ENCODE results near the gene NKD2.

Gene NKD2

DNA sequence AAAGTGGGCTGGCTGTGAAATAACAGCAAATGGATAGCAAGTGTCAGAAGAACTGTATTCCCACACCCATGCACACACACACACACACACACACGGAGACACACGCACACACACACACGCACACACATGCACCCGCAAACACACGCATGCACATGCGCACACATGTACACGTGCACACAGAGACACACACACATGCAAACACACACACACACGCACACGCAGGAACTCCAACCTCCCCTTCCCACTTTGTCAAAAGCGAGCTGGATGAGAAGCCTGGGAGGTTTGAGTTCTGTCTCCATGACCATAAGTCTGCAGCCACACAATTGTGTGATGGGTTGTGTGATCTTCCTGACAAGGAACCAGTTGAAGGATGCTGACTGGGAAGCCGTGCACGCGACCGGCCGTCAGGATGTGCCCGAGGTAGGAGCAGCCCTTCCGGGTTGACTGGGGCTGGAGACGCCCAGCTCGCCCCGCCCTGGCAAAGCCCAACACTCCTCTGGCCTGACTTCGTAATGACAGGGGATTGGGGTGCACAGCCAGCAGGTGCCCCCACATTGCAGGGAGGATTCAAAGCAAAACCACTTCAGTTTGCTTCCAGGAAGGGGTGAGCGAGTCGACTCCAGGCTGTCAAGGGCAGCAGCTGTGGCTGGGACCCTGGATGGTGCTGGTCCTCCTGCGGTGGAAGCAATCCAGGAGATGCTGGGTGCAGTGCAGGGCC is 29.3 kb upstream of the NKD2 start:
- no peak for DNase-seq (ENCODE audit: low read depth)

DNA sequence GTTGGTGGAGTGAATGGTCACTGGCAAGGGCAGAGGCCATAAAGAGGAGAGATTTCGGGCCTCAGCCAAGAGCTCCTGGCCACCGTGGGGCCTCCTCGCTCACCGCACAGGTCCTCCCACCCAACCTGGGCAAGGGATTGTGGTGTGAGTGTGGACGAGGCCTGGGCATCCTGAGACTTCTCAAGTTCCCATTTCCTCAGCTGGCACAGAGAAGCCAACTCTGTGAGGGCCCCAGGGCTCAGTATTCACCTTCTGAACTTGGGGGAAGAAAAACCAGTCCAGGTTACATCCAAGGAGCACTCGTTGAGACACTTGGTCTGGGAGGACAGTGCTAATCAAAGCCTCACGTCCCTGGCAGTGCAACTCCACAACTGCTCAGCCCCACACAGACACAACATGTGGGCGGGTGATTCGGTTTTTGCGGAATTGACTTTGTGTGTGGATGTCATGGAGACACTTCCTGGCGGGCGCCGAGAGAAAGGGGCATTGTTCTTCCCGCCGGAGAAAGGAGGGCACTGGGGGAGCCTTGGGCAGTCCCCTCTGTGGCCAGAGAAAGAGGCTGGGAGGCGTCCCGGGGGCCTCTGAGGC is 28.5 kb upstream of the NKD2 start:
- no peak for DNase-seq (ENCODE audit: low read depth)

DNA sequence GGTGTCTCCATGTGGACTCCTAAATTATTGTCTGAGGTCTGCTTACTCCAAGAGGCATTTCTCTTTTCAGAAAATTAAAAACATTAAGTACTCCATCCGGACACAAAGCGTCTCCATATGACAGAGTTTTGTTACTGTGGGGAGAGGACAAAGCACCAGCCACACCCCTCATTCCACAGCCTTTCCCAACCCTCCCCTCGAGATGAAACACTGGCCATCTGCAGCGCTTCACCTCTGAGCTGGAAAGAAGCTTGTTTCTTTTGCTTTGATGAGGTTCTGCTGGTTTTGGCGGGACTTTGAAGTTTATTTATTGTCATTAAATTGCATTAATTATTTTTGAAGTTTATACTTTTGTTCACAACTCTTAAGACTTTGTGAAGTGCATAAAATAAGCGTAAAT is 27.6 kb upstream of the NKD2 start:
- no peak for DNase-seq (ENCODE audit: low read depth)

GRCh38 chr5:981456-981855 is 27.1 kb upstream of the NKD2 start:
- DNase-seq (ENCODE audit: low read depth), result no peak

DNA sequence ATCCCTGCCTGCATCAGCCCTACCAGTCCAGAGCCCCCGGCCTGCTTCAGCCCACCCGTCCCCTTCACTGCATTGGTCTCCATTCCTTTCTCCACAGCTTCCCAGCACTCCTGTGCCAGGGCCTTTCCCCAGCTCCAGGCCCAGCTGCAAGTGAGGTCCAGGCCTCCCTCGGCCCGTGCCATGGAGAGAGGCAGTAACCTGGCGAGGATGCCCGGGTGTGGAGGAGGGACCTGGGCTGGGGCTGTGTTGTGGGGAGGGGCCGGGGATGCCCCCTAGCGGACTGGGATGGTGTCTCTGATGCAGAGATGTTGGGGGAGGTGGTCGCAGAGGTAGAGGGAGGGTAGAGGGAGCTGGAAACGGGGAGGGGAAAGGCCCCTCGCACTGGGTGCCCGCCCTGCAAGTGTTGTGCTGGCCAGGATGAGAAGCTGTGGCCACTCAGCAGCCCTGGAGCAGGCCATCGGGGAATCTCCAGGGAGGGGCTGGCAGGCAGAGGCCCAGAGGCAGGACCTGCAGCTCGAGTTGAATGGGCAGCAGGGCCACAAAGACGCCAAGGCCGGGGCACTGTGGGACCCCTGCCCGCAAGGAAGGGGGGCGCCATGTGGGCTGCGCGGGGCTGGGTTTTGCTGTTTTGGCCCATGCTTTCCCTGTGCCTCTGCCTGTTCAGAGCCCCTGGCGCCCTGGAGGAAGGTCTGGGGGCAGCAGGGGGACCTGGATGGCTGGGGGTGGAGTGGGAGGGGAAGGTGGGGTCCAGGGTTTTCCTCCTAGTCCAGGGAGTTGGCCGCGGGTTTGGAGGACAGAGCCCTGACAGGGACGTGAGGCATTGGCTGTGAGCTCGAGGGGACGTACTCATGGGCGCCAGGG is 26.0 kb upstream of the NKD2 start:
- no peak for DNase-seq (ENCODE audit: low read depth)

DNA sequence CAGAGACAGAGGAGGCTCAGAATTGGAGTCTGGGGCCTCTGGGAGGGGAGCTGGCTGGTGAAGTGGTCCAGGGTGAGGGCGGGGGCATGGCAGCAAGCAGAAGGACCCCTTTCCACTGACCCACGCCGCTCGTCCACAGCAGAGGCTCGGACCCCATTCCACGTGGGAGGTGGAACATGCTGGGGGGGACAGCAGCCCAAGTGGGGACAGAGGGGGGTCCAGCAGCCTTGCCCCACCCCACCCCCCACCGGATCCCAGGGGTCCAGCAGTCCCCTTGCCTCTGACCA is 25.4 kb upstream of the NKD2 start:
- no peak for DNase-seq (ENCODE audit: low read depth)

- no peak for DNase-seq (ENCODE audit: low read depth)
Observed at GRCh38 chr5:983568-983967, 25.0 kb upstream of the NKD2 start.

- DNase-seq (ENCODE audit: low read depth), result no peak
Observed at GRCh38 chr5:984774-985173, 23.8 kb upstream of the NKD2 start.

DNA sequence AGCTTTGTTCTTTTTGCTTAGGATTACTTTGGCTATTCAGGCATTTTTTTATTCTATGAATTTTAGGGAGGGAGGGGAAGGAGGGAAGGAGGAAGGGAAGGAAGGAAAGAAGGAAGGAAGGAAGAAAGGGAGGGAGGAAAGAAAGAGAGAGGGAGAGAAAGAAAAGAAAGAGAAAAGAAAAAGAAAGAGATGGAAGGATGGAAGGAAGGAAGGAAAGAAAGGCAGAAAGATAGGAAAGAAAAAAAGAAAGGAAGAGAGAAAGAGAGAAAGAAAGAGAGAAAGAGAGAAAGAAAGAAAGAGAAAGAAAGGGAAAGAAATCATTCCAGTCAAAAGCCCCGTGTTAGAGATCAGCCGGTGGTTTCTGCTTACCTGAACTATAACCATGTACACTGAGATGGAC is 20.8 kb upstream of the NKD2 start:
- no peak for DNase-seq (ENCODE audit: low read depth)

DNA sequence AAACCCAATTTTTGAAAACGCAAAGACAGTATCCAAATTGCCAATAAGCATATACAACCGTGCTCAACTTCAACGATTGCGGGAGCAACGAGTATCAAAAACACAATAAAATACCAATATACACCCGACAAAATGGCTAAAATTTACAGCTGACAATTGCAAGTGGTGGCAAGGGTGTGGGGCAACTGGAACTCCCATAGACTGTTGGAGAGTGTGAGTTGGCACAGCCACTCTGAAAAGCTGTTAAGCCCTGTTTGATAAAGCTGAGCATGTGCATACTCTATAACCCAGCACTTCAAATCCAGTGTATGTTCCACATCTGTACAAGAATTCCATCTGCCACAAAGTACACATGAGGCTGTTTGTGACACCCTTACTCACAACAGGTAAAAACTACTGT is 20.3 kb upstream of the NKD2 start:
- no peak for DNase-seq (ENCODE audit: low read depth)

DNA sequence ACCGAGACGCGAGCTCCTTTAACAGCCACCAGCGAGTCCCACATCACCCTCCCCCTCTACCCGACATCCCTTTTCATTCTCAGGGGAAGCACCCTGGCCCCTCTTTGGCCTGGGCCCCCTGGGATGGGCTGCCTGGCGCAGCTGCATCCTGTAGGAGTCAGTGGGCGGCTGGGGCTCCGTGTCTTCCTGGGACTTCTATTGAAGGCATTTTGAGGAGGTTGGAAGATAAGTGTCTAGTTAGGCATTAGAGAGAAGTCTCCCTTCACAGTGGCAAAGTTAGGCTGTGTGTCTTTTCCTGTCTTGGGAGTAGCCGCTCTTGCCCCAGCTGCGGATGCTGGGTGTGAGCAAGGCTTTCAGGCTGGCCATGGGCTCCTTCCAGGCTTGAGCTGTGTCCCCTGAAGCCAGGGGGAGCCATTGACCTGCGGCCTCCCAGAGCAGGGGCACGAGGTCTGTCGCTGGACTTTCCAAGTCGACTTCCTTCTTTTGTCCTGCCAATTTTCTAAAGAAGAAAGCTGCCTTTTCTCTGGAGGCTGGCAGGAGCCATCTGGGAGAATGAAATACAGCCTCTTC is 18.6 kb upstream of the NKD2 start:
- DNase-seq (ENCODE audit: low read depth), result peak; percentile 18

DNA sequence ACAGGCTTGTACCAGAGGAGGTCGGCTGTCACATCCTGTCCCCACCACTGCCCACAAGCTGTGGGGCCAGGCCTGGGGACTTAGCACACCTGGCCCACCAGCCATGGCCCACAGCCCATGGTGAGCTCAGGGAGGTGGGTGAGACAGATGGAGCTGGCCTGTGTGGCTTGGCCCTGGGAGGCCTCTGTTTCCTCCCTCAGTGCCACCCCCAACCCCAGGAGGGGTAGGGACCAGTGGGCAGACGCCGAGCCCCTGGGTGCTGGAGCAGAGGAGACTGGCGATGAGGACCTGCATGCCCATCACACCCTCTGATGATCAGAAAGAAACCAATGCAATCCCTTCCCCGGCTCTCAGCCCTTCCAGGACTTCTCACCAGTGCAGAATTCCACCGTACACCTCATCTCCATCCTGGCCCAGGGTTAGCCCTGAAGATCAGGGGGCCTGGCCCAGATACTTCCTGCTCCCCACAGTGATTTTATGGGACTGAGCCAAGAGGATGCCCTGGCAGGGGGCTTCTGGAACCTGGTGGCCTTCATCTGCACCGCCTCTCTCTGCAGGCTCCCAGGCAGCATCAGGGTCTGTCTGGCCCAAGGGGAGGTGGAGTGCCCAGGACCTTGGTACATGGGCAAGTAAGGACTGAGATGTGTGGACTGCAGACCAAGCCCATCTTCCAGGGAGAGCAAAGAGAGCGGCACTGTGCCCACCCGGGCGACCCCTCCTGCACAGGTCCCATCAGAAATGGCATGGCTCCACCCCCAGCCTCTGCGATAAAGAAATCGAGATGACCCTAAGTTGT is 16.9 kb upstream of the NKD2 start:
- DNase-seq (ENCODE audit: low read depth), result no peak

DNA sequence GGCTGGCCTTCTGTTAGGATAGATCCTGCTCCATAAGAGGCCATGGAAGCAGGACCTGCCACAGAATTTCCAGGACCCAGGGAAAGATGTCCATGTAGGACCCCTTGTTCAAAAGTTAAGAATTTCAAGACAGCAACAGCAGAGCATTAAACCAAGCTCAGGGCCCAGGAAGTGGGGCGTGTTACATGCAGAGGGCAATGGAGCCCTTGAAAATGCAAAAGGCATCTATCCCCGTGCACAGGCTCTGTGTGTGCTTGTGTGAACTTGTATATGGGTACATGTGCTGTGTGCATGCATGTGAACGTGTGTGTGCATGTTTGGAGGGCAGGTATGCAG is 14.4 kb upstream of the NKD2 start:
- DNase-seq (ENCODE audit: low read depth), result no peak

- DNase-seq (ENCODE audit: low read depth), result no peak
Observed at GRCh38 chr5:994821-995220, 13.8 kb upstream of the NKD2 start.

- no peak for DNase-seq (ENCODE audit: low read depth)
Observed at GRCh38 chr5:995318-995717, 13.3 kb upstream of the NKD2 start.

DNA sequence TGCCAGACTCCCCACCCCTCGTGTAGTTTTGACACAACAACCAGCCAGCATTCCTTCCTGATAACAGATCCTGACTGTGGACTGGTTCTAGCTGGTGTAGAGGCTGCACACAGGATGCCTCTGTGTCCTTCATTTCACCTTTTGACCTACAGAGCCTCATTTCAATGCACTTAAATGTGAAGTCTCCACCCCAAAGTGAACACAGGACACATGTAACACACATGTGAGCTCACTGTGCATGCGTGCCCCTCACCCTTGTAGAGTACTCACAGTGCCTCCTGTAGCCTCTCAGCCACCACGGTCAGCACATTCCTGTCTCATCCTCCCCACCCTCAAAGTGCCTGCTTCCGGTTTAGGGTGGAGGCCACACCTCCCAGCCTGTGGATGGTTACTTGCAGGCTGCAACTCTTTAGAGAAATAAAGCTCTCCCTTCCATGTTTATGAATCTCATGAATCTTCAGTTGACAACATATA is 11.6 kb upstream of the NKD2 start:
- DNase-seq (ENCODE audit: low read depth), result no peak

DNA sequence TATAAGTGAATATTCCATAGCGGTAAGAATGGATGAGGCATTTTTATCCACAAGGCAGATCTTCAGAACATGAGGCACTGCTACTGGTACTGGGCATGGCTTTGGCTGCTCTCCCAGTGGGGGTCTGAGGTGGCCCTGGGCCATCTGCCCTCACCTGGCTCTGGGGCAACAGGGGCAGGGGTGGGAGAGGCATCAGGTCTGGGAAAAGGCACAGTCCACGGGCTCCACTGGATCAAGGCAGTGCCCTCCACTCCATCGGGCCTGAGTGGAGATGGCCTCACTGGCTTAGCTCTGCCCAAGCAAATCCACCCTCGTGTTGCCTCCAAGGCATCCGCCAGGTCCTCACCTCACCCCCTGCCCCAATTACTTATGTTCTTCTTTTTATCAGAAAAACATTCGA is 10.9 kb upstream of the NKD2 start:
- DNase-seq (ENCODE audit: low read depth), result no peak

DNA sequence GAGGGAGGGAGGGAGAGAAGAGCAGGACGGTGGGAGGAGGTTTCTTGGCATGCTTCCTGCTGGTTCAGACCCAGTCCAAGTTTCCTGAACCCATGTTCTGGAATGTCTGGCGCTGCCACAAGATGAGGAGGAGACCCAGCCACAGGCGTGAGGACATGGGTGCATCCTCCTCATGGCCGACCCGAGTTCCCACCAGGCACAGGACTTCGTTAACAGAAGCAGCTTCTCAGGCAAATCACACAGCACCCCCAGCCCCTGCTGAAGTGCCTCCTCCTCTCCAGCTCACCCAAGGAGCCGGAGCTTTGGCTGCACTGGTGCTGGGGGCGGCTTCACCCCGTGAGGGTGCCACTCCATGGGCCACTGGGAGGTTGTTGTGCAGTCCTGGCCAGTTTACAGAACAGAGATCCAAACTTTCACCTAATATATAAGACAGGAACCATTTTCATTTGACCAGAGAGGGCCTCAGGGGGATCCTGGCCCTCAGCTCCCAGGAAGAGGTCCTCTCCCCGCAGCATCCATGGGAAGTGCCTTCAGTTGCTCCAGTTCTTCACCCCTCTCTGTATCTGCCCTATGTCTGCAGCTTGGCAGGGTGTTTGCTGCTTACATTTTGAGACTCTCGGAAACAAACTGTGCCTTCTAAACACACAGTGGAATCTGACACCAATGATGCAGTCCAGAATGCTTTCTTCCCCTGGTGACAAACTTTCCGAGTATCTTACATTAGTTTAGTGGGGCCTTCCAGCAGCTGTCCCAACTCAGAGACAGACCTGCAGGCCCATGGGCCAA is 10.2 kb upstream of the NKD2 start:
- no peak for DNase-seq (ENCODE audit: low read depth)

GRCh38 chr5:999032-999501 is 9.5 kb upstream of the NKD2 start:
- peak; percentile 31 for DNase-seq (ENCODE audit: low read depth)

DNA sequence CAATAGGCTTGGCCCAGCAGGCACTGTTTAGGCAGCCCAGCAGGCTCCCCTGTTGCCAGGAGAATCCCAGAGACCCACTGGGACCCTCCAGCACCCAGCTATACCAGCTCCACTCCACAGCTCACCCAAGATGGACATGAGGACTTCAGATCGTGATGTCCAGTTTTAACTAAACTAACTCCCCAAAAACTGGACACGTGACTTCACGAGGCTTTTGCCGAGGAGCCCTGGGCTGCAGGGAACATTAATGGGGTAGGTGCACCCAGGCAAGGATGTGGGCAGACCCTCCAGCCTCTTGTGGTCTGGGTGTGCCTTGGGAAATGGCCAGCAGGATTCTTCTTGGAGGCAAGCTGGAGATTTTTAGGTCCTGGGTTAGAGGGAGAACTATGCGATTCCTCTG is 8.9 kb upstream of the NKD2 start:
- DNase-seq (ENCODE audit: low read depth), result no peak

DNA sequence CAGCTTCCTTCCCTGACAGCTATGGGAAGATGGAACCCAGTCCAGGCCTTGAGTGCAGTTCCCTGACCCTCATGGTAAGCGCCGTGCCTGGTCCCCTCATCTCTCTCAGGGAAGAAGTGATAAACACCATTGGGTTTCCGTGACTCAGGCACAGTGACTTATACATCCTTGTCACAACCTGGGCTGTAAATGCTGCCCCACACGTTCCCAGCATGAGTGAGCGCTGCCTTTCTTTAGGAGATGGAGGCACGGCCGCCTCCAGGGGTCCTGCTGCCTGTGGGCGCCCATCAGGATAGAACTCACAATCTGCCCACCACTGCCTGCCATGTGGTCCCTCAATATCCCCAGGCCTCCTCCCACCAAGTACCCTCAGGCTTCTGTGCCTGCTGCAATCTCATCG is 8.3 kb upstream of the NKD2 start:
- DNase-seq (ENCODE audit: low read depth), result no peak
